HUES48 (cell line): ENCODE measurements around the gene OTOS.

Experiments
- H3K27ac ChIP-seq: one replicate; pipeline ENCODE4 v1.7.0; 2013; ENCODE audit warnings: low read depth, low read length, inconsistent platforms
- H3K27me3 ChIP-seq: 2 replicates; pipeline ENCODE4 v1.6.1; 2013; ENCODE audit warnings: mild to moderate bottlenecking, low read length; ENCODE audit not compliant: control insufficient read depth, insufficient read depth
- H3K36me3 ChIP-seq: 2 replicates; pipeline ENCODE4 v1.6.1; 2013; ENCODE audit warnings: low read length; ENCODE audit not compliant: control insufficient read depth, insufficient read depth
- H3K4me1 ChIP-seq: 2 replicates; pipeline ENCODE4 v1.6.1; 2013; ENCODE audit warnings: mild to moderate bottlenecking, low read length; ENCODE audit not compliant: control insufficient read depth, insufficient read depth
- H3K4me3 ChIP-seq: 2 replicates; pipeline ENCODE4 v1.5.1; 2013; ENCODE audit warnings: mild to moderate bottlenecking, low read depth, low read length
- H3K9ac ChIP-seq: 2 replicates; pipeline ENCODE4 v1.6.1; 2013; ENCODE audit warnings: mild to moderate bottlenecking, low read depth, low read length, moderate library complexity
- H3K9me3 ChIP-seq: 2 replicates; pipeline ENCODE4 v1.6.1; 2013; ENCODE audit warnings: low read length; ENCODE audit not compliant: control insufficient read depth, insufficient read depth

OTOS gene

GRCh38 chr2:240140511-240140910, at the start of gene OTOS:
Gene OTOS, minus strand, starts transcription at chr2:240140658. Its CDS starts 332 bp downstream, at chr2:240140326.
- Histone ChIP-seq H3K27ac (no peak within 1 kb of the TSS), H3K9me3 (no peaks in the 10 kb centered on the region), H3K36me3 (no peaks in the 10 kb centered on the region), H3K27me3 (peaks cover 5% of the 10 kb centered on the region; the same call in 1 of the 2 replicates), H3K4me1 (peaks cover 17% of the 10 kb centered on the region), H3K9ac (no peak within 1 kb of the TSS), H3K4me3 (no peak within 1 kb of the TSS)

- Histone ChIP-seq H3K27ac (no peak overlapping the region), H3K4me1 (peaks cover 1% of the 10 kb centered on the region; the same call in 1 of the 2 replicates), H3K4me3 (no peak overlapping the region), H3K36me3 (no peaks in the 10 kb centered on the region), H3K27me3 (no peaks in the 10 kb centered on the region), H3K9me3 (peaks cover 8% of the 10 kb centered on the region; the same call in 1 of the 2 replicates), H3K9ac (no peak overlapping the region)
Measured at GRCh38 chr2:240189686-240190085, 49.2 kb upstream of the OTOS start.

GRCh38 chr2:240187989-240188590, 47.6 kb upstream of the OTOS start:
- Histone ChIP-seq H3K4me3 (no peak overlapping the region), H3K27ac (no peak overlapping the region), H3K9me3 (peaks cover 8% of the 10 kb centered on the region; the same call in 1 of the 2 replicates), H3K4me1 (no peaks in the 10 kb centered on the region), H3K27me3 (no peaks in the 10 kb centered on the region), H3K9ac (no peak overlapping the region), H3K36me3 (no peaks in the 10 kb centered on the region)

- Histone ChIP-seq H3K4me3 (no peak overlapping the region), H3K4me1 (no peaks in the 10 kb centered on the region), H3K27me3 (no peaks in the 10 kb centered on the region), H3K9me3 (peaks cover 8% of the 10 kb centered on the region; the same call in 1 of the 2 replicates), H3K9ac (no peak overlapping the region), H3K27ac (no peak overlapping the region), H3K36me3 (no peaks in the 10 kb centered on the region)
Measured at GRCh38 chr2:240186191-240186725, 45.8 kb upstream of the OTOS start.

GRCh38 chr2:240184656-240185055, 44.2 kb upstream of the OTOS start:
- Histone ChIP-seq H3K9me3 (peaks cover 8% of the 10 kb centered on the region; the same call in 1 of the 2 replicates), H3K4me1 (no peaks in the 10 kb centered on the region), H3K27me3 (no peaks in the 10 kb centered on the region), H3K9ac (no peak overlapping the region), H3K36me3 (no peaks in the 10 kb centered on the region), H3K4me3 (no peak overlapping the region), H3K27ac (no peak overlapping the region)

- peaks cover 8% of the 10 kb centered on the region; the same call in 1 of the 2 replicates for H3K9me3 ChIP-seq
- no peaks in the 10 kb centered on the region for H3K36me3 ChIP-seq
- no peak overlapping the region for H3K27ac ChIP-seq
- H3K27me3 ChIP-seq: no peaks in the 10 kb centered on the region
- no peak overlapping the region for H3K4me3 ChIP-seq
- no peaks in the 10 kb centered on the region for H3K4me1 ChIP-seq
- H3K9ac ChIP-seq: no peak overlapping the region
Measured at GRCh38 chr2:240183875-240184590, 43.6 kb upstream of the OTOS start.

- Histone ChIP-seq H3K4me3 (no peak overlapping the region), H3K36me3 (no peaks in the 10 kb centered on the region), H3K9me3 (peaks cover 8% of the 10 kb centered on the region; the same call in 1 of the 2 replicates), H3K27ac (no peak overlapping the region), H3K27me3 (no peaks in the 10 kb centered on the region), H3K4me1 (no peaks in the 10 kb centered on the region), H3K9ac (no peak overlapping the region)
Measured at GRCh38 chr2:240183006-240183874, 42.8 kb upstream of the OTOS start.

- H3K27ac ChIP-seq: no peak overlapping the region
- no peaks in the 10 kb centered on the region for H3K36me3 ChIP-seq
- 0 out of 2 replicates have a peak, but pooled peaks cover 3% of the 10 kb centered on the region for H3K9me3 ChIP-seq
- H3K4me3 ChIP-seq: no peak overlapping the region
- H3K9ac ChIP-seq: no peak overlapping the region
- H3K27me3 ChIP-seq: no peaks in the 10 kb centered on the region
- no peaks in the 10 kb centered on the region for H3K4me1 ChIP-seq
Measured at GRCh38 chr2:240182476-240182875, 42.0 kb upstream of the OTOS start.

- no peaks in the 10 kb centered on the region for H3K27me3 ChIP-seq
- H3K36me3 ChIP-seq: no peaks in the 10 kb centered on the region
- no peaks in the 10 kb centered on the region for H3K4me1 ChIP-seq
- H3K9me3 ChIP-seq: no peaks in the 10 kb centered on the region
- no peak overlapping the region for H3K9ac ChIP-seq
- no peak overlapping the region for H3K27ac ChIP-seq
- H3K4me3 ChIP-seq: no peak overlapping the region
Measured at GRCh38 chr2:240182001-240182400, 41.5 kb upstream of the OTOS start.

- Histone ChIP-seq H3K27me3 (no peaks in the 10 kb centered on the region), H3K27ac (no peak overlapping the region)
Measured at GRCh38 chr2:240179941-240180666, 39.6 kb upstream of the OTOS start.

More at GRCh38 chr2:240179941-240180666, 39.6 kb upstream of the OTOS start:
- Histone ChIP-seq H3K36me3 (no peaks in the 10 kb centered on the region), H3K9ac (no peak overlapping the region), H3K4me3 (no peak overlapping the region), H3K9me3 (no peaks in the 10 kb centered on the region), H3K4me1 (no peaks in the 10 kb centered on the region)
